Mesendoderm (in vitro differentiated cells): ENCODE measurements around the gene BNC1.

Experiments
- DNase-seq: peaks from one replicate; pipeline ENCODE4 v3.0.0; 2013
- H2AK5ac ChIP-seq: 2 replicates; pipeline ENCODE4 v1.6.1; 2013; ENCODE audit warnings: low read length, inconsistent platforms
- H2BK120ac ChIP-seq: 2 replicates; pipeline ENCODE4 v1.6.1; 2013; ENCODE audit warnings: low read depth, mild to moderate bottlenecking, low read length, moderate library complexity, mixed read lengths
- H2BK15ac ChIP-seq: replicated peaks from 2 replicates; pipeline ENCODE4 v1.6.1; 2013; ENCODE audit warnings: low read depth, mild to moderate bottlenecking, moderate library complexity
- H2BK5ac ChIP-seq: 2 replicates; pipeline ENCODE4 v1.6.1; 2013; ENCODE audit warnings: low read length, inconsistent platforms
- H3K18ac ChIP-seq: 2 replicates; pipeline ENCODE4 v1.6.1; 2013; ENCODE audit warnings: mild to moderate bottlenecking, low read length, mixed read lengths
- H3K23ac ChIP-seq: one replicate; pipeline ENCODE4 v1.6.1; 2013; ENCODE audit warnings: low read length
- H3K27ac ChIP-seq: 2 replicates; pipeline ENCODE4 v1.5.1; 2013; ENCODE audit warnings: low read depth, mild to moderate bottlenecking, inconsistent platforms, low read length, moderate library complexity
- H3K27me3 ChIP-seq: 2 replicates; pipeline ENCODE4 v1.6.1; 2013; ENCODE audit warnings: low read length, control low read depth, mild to moderate bottlenecking, inconsistent platforms; ENCODE audit not compliant: insufficient read depth, poor library complexity
- H3K36me3 ChIP-seq: 2 replicates; pipeline ENCODE4 v1.6.1; 2013; ENCODE audit warnings: low read length, inconsistent platforms; ENCODE audit not compliant: control insufficient read depth, insufficient read depth
- H3K4ac ChIP-seq: one replicate; pipeline ENCODE4 v1.6.1; 2013; ENCODE audit warnings: low read depth, mild to moderate bottlenecking, low read length, moderate library complexity
- H3K4me1 ChIP-seq: 2 replicates; pipeline ENCODE4 v1.6.1; 2013; ENCODE audit warnings: low read depth, low read length, inconsistent platforms; ENCODE audit not compliant: control insufficient read depth
- H3K4me2 ChIP-seq: 2 replicates; pipeline ENCODE4 v1.6.1; 2013; ENCODE audit warnings: low read length
- H3K4me3 ChIP-seq: 2 replicates; pipeline ENCODE4 v1.5.1; 2013; ENCODE audit warnings: mild to moderate bottlenecking, low read length
- H3K56ac ChIP-seq: one replicate; pipeline ENCODE4 v1.6.1; 2013; ENCODE audit warnings: low read length
- H3K79me1 ChIP-seq: 2 replicates; pipeline ENCODE4 v1.6.1; 2013; ENCODE audit warnings: low read length, inconsistent platforms
- H3K79me2 ChIP-seq: 2 replicates; pipeline ENCODE4 v1.6.1; 2013; ENCODE audit warnings: mild to moderate bottlenecking, low read length; ENCODE audit not compliant: control insufficient read depth, insufficient read depth
- H3K9ac ChIP-seq: 2 replicates; pipeline ENCODE4 v1.6.1; 2013; ENCODE audit warnings: low read length, inconsistent platforms
- H4K5ac ChIP-seq: one replicate; pipeline ENCODE4 v1.6.1; 2013; ENCODE audit warnings: low read length
- H4K8ac ChIP-seq: one replicate; pipeline ENCODE4 v1.6.1; 2013; ENCODE audit warnings: low read depth, mild to moderate bottlenecking, control low read depth, low read length, moderate library complexity
- WGBS: extraction: QIAGEN DNeasy Blood & Tissue Kit; methylation state at CpG from one replicate; pipeline ENCODE4 v1.1.7; 2013; ENCODE audit warnings: low lambda C conversion rate, missing lambda C conversion rate; ENCODE audit not compliant: insufficient coverage; ENCODE audit errors: extremely low coverage; 5-methylcytosine and 5-hydroxymethylcytosine counted together

The BNC1 gene

GRCh38 chr15:83312071-83312470 lies 27.6 kb upstream of the BNC1 start:
- H3K36me3 ChIP-seq: no peaks in the 10 kb centered on the region
- H2BK5ac ChIP-seq: no peak overlapping the region
- H2AK5ac ChIP-seq: no peak overlapping the region
- H3K56ac ChIP-seq: no peak overlapping the region
- H3K23ac ChIP-seq: no peak overlapping the region
- no peaks in the 10 kb centered on the region for H3K79me1 ChIP-seq
- H3K79me2 ChIP-seq: no peaks in the 10 kb centered on the region
- H4K5ac ChIP-seq: no peak overlapping the region
- no peak for DNase-seq
- no peak overlapping the region for H3K4ac ChIP-seq
- H2BK120ac ChIP-seq: no peak overlapping the region
- no peaks in the 10 kb centered on the region for H3K4me1 ChIP-seq
- WGBS: no CpG with 5 or more reads among the region's 1 CpG
- no peaks in the 10 kb centered on the region for H3K27me3 ChIP-seq
- H2BK15ac ChIP-seq: no peak overlapping the region
- no peak overlapping the region for H3K9ac ChIP-seq
- no peak overlapping the region for H3K18ac ChIP-seq
- H3K27ac ChIP-seq: no peak overlapping the region
- H4K8ac ChIP-seq: no peak overlapping the region
- H3K4me2 ChIP-seq: no peak overlapping the region
- no peak overlapping the region for H3K4me3 ChIP-seq

- Histone ChIP-seq H3K9ac (no peak overlapping the region), H2BK15ac (no peak overlapping the region), H3K27ac (no peak overlapping the region), H3K4me1 (no peaks in the 10 kb centered on the region), H2AK5ac (no peak overlapping the region), H4K8ac (no peak overlapping the region), H3K4me3 (no peak overlapping the region), H3K36me3 (no peaks in the 10 kb centered on the region), H3K27me3 (no peaks in the 10 kb centered on the region), H3K56ac (no peak overlapping the region), H3K4ac (no peak overlapping the region), H3K23ac (no peak overlapping the region), H2BK120ac (no peak overlapping the region), H4K5ac (no peak overlapping the region), H3K18ac (no peak overlapping the region), H3K79me1 (no peaks in the 10 kb centered on the region), H3K4me2 (no peak overlapping the region), H3K79me2 (no peaks in the 10 kb centered on the region), H2BK5ac (no peak overlapping the region)
- DNase-seq: no peak
- WGBS: 100% methylated on average over 1 of the region's 5 CpGs
Observed at GRCh38 chr15:83310521-83311456, 26.3 kb upstream of the BNC1 start.

GRCh38 chr15:83308671-83309070 lies 24.2 kb upstream of the BNC1 start:
- no peak overlapping the region for H3K4me2 ChIP-seq
- H4K5ac ChIP-seq: no peak overlapping the region
- no peak overlapping the region for H3K4me3 ChIP-seq
- H2AK5ac ChIP-seq: no peak overlapping the region
- no peak overlapping the region for H2BK120ac ChIP-seq
- no peak overlapping the region for H3K4ac ChIP-seq
- H2BK15ac ChIP-seq: no peak overlapping the region
- H3K27me3 ChIP-seq: no peaks in the 10 kb centered on the region
- H3K9ac ChIP-seq: no peak overlapping the region
- no peak overlapping the region for H3K27ac ChIP-seq
- H3K79me1 ChIP-seq: no peaks in the 10 kb centered on the region
- no peaks in the 10 kb centered on the region for H3K36me3 ChIP-seq
- H3K79me2 ChIP-seq: no peaks in the 10 kb centered on the region
- no peak overlapping the region for H3K56ac ChIP-seq
- H4K8ac ChIP-seq: no peak overlapping the region
- no peak for DNase-seq
- H3K4me1 ChIP-seq: peaks cover 4% of the 10 kb centered on the region
- no peak overlapping the region for H2BK5ac ChIP-seq
- no peak overlapping the region for H3K18ac ChIP-seq
- WGBS: no CpG with 5 or more reads among the region's 5 CpGs
- no peak overlapping the region for H3K23ac ChIP-seq

- peaks cover 4% of the 10 kb centered on the region for H3K4me1 ChIP-seq
- H4K8ac ChIP-seq: no peak overlapping the region
- no peaks in the 10 kb centered on the region for H3K79me2 ChIP-seq
- no peaks in the 10 kb centered on the region for H3K27me3 ChIP-seq
- no peak overlapping the region for H3K27ac ChIP-seq
- no peaks in the 10 kb centered on the region for H3K79me1 ChIP-seq
- no CpG with 5 or more reads among the region's 3 CpGs for WGBS
- H2BK5ac ChIP-seq: no peak overlapping the region
- no peak overlapping the region for H2BK120ac ChIP-seq
- no peak overlapping the region for H2AK5ac ChIP-seq
- DNase-seq: no peak
- no peak overlapping the region for H3K56ac ChIP-seq
- H4K5ac ChIP-seq: no peak overlapping the region
- no peak overlapping the region for H3K4ac ChIP-seq
- H3K23ac ChIP-seq: no peak overlapping the region
- H2BK15ac ChIP-seq: no peak overlapping the region
- H3K36me3 ChIP-seq: no peaks in the 10 kb centered on the region
- no peak overlapping the region for H3K4me2 ChIP-seq
- H3K9ac ChIP-seq: no peak overlapping the region
- H3K4me3 ChIP-seq: no peak overlapping the region
- H3K18ac ChIP-seq: no peak overlapping the region
Observed at GRCh38 chr15:83306561-83306960, 22.1 kb upstream of the BNC1 start.

- Histone ChIP-seq H3K4me1 (peaks cover 4% of the 10 kb centered on the region), H3K36me3 (no peaks in the 10 kb centered on the region), H3K4me3 (no peak overlapping the region), H3K4me2 (no peak overlapping the region), H2BK120ac (no peak overlapping the region), H4K5ac (no peak overlapping the region), H2AK5ac (no peak overlapping the region), H3K27ac (no peak overlapping the region), H3K4ac (no peak overlapping the region), H3K27me3 (no peaks in the 10 kb centered on the region), H3K56ac (no peak overlapping the region), H3K79me1 (no peaks in the 10 kb centered on the region), H3K9ac (no peak overlapping the region), H3K23ac (no peak overlapping the region), H3K79me2 (no peaks in the 10 kb centered on the region), H2BK15ac (no peak overlapping the region), H2BK5ac (no peak overlapping the region), H4K8ac (no peak overlapping the region), H3K18ac (no peak overlapping the region)
- peak; percentile 82 for DNase-seq
- WGBS: no CpG with 5 or more reads among the region's 11 CpGs
Observed at GRCh38 chr15:83305704-83306291, 21.3 kb upstream of the BNC1 start.
